Measurements from ENCODE around the gene CLPX. TPM values are rescaled to one million over a fixed set of nuclear protein-coding genes. Genes with fewer than 3 reads are reported as not detected.
A peak's percentile ranks its signal among the peaks of the same experiment; 100 is the strongest.
"Not testable (repeated sequence)": the region's sequence is repeated elsewhere in the genome, so short reads cannot be mapped to it uniquely, and the experiment has no call there.

The CLPX gene
- total RNA-seq, 2 donors from 2014 or later = 41.8 to 62.0 TPM

DNA sequence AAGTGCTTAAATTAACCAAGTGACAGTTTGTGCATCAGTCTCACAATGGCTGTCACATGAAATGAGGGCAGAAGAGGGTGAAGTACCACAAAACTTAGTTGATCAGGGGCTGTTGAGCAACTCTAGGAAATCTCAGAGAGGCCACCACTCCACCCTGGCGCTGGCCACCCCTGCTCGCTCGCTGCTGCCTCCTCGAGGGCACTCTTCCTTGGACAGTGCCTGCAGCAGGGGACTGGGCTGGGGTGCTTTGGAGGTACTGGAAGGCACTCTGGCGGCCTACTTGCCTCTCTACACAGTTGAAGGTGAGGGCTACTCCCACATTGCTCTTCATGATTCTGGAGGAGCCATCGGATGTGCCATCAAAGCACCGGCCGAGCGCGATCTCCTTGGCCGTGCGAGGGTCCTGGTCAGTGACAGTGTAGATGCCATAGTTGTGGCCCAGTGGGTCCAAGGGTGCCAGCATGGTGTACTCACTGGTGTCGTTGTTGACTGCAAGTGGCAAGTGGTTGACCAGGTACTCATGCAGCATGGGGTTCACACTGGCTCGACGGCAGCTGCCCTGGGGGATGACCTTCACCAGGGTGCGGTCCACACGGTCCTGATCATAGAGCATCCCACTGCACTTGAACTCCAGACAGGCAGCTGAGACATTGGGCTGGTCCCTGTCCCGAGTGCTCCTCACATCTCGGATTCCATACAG lies 11.6 kb upstream of the CLPX start:
- no peaks in the 10 kb centered on the region for H3K4me1 ChIP-seq
- intact Hi-C loops (cut with DNase I) = loop anchor here (5.0 kb wide), 1 partner anchor 76 kb away; no protein-coding TSS in a partner anchor
- DNase-seq = no peak
- no peak overlapping the region for H3K4me3 ChIP-seq
- H3K27me3 ChIP-seq = no peaks in the 10 kb centered on the region
- no peaks in the 10 kb centered on the region for H3K36me3 ChIP-seq
- TF ChIP-seq, protein P1, sequence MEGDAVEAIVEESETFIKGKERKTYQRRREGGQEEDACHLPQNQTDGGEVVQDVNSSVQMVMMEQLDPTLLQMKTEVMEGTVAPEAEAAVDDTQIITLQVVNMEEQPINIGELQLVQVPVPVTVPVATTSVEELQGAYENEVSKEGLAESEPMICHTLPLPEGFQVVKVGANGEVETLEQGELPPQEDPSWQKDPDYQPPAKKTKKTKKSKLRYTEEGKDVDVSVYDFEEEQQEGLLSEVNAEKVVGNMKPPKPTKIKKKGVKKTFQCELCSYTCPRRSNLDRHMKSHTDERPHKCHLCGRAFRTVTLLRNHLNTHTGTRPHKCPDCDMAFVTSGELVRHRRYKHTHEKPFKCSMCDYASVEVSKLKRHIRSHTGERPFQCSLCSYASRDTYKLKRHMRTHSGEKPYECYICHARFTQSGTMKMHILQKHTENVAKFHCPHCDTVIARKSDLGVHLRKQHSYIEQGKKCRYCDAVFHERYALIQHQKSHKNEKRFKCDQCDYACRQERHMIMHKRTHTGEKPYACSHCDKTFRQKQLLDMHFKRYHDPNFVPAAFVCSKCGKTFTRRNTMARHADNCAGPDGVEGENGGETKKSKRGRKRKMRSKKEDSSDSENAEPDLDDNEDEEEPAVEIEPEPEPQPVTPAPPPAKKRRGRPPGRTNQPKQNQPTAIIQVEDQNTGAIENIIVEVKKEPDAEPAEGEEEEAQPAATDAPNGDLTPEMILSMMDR (IDR thresholded peaks at IDR 0.05) = no peak
- no peak overlapping the region for H3K27ac ChIP-seq
- no peak overlapping the region for H3K9ac ChIP-seq (ENCODE audit: low read depth in 2 of 2, low read length in 2 of 2)
- H3K9me3 ChIP-seq = no peaks in the 10 kb centered on the region

DNA sequence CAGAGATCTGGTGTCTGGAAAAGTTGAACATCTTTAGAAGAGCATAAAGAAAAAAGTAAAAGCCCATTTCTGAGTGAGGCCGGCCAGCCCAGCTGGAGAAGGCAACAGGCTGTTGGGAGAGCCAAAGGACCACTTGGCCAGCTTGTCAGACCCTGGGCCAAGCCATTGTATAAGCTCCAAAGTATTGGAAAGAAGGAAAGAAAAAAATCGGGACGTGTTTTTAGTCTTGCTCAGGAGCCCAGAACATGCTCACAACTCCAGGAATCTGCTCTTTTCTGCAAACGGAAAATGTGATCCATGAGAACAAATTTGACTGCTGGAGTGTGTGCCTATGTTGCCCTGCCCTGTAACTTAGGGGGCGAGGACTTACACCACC lies 10.4 kb upstream of the CLPX start:
- intact Hi-C loops (cut with DNase I) = loop anchor here (5.0 kb wide), 1 partner anchor 77 kb away; no protein-coding TSS in a partner anchor
- no peak overlapping the region for H3K27ac ChIP-seq
- DNase-seq = no peak
- no peak overlapping the region for H3K4me3 ChIP-seq
- TF ChIP-seq, protein P1 (IDR thresholded peaks at IDR 0.05) = no peak
- no peaks in the 10 kb centered on the region for H3K4me1 ChIP-seq
- H3K9me3 ChIP-seq = no peaks in the 10 kb centered on the region
- H3K27me3 ChIP-seq = no peaks in the 10 kb centered on the region
- H3K36me3 ChIP-seq = no peaks in the 10 kb centered on the region
- no peak overlapping the region for H3K9ac ChIP-seq (ENCODE audit: low read depth in 2 of 2, low read length in 2 of 2)

DNA sequence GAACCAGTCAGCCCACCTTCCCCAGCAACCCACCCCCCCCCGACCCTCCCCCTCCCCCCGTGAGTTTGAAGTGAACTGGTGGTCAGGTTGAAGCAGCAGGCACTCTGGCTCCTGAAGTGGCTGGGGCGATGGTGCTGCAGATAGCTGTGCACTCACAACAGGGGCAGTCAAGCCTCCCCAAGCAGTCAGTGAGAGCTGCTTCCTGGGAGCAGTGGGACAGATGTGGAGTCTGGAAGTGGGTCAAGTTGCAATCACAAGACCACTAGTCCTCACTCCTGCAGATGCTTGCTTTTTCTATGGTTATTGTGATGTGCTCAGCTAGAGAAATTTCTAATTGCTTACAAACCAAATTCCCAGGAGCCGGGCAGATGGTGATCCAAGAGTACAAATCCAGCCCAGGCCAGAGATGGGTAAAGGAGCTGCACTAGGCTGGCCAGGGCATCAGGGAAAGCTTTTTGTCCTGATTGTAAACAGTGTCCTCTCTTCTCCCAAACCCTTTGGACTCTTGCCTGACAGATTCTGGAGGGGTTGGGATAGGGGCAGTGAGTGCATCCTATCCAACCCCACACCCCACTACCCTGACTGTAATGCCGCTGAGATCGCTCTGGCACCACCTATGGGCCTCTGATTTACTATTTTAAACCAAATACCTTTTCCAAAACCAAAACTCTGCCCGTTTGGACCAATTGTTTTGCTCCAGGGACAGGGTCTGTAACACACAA lies 9.8 kb upstream of the CLPX start:
- H3K9ac ChIP-seq (ENCODE audit: low read depth in 2 of 2, low read length in 2 of 2) = no peak overlapping the region
- no peak overlapping the region for H3K27ac ChIP-seq
- no peaks in the 10 kb centered on the region for H3K27me3 ChIP-seq
- DNase-seq = no peak
- H3K4me3 ChIP-seq = no peak overlapping the region
- H3K9me3 ChIP-seq = no peaks in the 10 kb centered on the region
- intact Hi-C loops (cut with DNase I) = loop anchor here (5.0 kb wide), 1 partner anchor 77 kb away; no protein-coding TSS in a partner anchor
- TF ChIP-seq, protein P1 (IDR thresholded peaks at IDR 0.05) = no peak
- no peaks in the 10 kb centered on the region for H3K36me3 ChIP-seq
- no peaks in the 10 kb centered on the region for H3K4me1 ChIP-seq

DNA sequence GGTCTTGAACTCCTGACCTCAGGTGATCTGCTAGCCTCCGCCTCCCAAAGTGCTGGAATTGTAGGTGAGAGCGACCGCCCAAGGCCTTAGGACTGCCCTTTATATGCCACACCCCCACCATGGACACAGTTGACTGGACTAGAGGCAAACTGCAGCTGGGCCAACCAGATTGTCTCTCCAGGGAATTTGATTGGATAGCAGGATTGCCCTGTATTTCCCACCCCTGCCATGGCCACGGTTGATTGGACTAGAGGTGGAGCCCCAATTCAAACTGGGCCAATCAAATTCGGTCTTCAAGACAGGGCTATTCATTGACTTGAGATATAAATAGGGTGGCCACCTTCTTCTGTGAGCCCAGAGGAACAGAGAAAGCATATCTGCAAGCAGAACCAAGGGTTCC lies 6.9 kb upstream of the CLPX start:
- Histone ChIP-seq H3K9me3 (no peaks in the 10 kb centered on the region), H3K9ac (ENCODE audit: low read depth in 2 of 2, low read length in 2 of 2) (no peak overlapping the region), H3K36me3 (no peaks in the 10 kb centered on the region), H3K4me3 (no peak overlapping the region), H3K27me3 (no peaks in the 10 kb centered on the region), H3K27ac (no peak overlapping the region), H3K4me1 (no peaks in the 10 kb centered on the region)
- TF ChIP-seq, protein P1 (IDR thresholded peaks at IDR 0.05) = no peak
- intact Hi-C loops (cut with DNase I) = no loop called here
- DNase-seq = no peak

DNA sequence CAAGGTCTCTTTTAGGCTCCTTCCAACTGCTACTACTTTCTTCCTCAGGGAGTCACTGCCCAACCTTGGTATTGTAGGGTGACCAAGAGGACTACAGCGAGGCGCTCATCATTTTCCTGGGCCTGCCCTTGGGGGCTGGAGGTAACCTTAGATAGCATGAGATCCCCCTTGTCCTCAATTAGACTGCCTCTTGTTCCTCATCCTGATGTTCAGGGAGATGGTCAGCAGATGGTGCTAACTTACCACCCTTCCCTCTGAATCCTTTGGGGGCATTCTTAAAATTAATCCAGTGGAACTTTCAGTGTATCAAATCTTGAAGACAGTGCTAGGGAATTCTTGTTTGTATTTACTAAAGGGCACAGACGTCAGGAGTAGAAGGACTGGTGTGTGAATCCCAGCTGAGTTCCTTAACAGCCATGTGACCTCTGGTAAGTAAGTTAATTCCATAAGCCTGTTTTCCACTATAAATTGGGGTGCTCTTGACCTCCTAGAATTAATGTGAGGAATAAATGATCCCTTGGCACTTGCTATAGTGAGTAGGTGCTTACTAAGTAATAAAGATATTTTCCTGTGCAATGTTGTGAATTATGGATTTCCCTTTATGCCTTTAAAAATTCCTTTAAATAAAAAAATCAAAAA lies 4.1 kb upstream of the CLPX start:
- Histone ChIP-seq H3K36me3 (no peaks in the 10 kb centered on the region), H3K4me1 (no peaks in the 10 kb centered on the region), H3K4me3 (no peak overlapping the region), H3K27me3 (no peaks in the 10 kb centered on the region), H3K27ac (no peak overlapping the region), H3K9ac (ENCODE audit: low read depth in 2 of 2, low read length in 2 of 2) (no peak overlapping the region), H3K9me3 (no peaks in the 10 kb centered on the region)
- intact Hi-C loops (cut with DNase I) = loop anchor here (2.0 to 10.0 kb wide), 3 partner anchors 88 to 134 kb away; no protein-coding TSS in a partner anchor
- TF ChIP-seq, protein P1 (IDR thresholded peaks at IDR 0.05) = no peak
- DNase-seq = peak; percentile 31

DNA sequence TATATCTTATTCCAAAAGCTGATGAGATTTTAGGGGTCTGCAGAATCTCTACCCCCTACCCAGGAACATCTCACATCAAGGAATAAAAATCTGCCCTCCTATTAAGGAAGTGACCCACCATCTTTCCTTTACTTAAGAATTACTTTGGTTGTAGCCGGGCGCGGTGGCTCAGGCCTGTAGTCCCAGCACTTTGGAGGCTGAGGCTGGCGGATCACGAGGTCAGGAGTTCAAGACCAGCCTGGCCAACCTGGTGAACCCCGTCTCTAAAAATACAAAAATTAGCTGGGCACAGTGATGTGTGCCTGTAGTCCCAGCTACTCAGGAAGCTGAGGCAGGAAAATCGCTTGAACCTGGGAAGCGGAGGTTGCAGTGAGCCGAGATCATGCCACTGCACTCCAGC lies 3.3 kb upstream of the CLPX start:
- not testable (repeated sequence) for H3K36me3 ChIP-seq; H3K9ac ChIP-seq (ENCODE audit: low read depth in 2 of 2, low read length in 2 of 2); H3K27me3 ChIP-seq; DNase-seq; H3K27ac ChIP-seq; H3K4me3 ChIP-seq; H3K9me3 ChIP-seq; H3K4me1 ChIP-seq
- intact Hi-C loops (cut with DNase I) = loop anchor here (2.0 to 10.0 kb wide), 3 partner anchors 89 to 134 kb away; no protein-coding TSS in a partner anchor

Measured in colonic mucosa (tissue), 4 donors.